ENCODE results near the gene GALNT12. TPM values are rescaled to one million over a fixed set of nuclear protein-coding genes. Genes with fewer than 3 reads are reported as not detected.

The GALNT12 gene
- total and polyA plus RNA-seq, 2 experiments from 2014 or later = 14.6 to 23.6 TPM

DNA sequence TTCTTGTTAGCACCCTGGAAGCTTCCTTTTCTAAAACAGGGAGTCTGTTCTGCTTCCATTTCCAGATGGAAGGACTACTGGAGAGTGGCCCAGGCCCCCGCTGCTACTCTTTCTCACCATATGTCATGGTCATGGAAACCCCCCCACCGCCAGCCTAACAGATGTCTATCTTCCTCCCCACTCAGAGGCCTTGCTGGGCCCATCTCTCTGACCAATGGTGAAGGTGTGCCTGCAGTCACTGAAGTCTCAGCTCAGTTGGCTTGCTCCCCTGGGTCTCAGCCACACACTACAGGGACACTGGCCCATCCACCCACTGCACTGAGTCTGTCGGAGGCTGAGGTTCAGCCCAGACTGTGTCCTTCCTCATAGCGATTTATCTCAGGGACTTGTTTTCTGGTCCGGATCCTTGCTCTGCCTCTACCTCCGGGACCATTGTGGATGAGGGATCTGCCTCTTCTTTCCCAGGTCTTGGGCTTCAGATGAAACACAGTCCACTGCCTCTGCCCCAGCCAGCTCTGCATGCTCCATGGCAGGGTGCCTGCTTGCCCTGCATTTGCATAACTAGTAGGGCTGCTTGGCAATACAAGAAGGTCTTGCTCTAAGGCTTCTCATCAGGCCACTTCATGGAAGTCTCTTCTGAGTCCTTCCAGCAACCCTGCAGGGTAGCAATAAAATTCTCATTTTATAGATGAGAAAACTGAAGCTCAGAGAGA, 30.8 kb downstream of the GALNT12 start (continued):
- TF ChIP-seq, protein P1, sequence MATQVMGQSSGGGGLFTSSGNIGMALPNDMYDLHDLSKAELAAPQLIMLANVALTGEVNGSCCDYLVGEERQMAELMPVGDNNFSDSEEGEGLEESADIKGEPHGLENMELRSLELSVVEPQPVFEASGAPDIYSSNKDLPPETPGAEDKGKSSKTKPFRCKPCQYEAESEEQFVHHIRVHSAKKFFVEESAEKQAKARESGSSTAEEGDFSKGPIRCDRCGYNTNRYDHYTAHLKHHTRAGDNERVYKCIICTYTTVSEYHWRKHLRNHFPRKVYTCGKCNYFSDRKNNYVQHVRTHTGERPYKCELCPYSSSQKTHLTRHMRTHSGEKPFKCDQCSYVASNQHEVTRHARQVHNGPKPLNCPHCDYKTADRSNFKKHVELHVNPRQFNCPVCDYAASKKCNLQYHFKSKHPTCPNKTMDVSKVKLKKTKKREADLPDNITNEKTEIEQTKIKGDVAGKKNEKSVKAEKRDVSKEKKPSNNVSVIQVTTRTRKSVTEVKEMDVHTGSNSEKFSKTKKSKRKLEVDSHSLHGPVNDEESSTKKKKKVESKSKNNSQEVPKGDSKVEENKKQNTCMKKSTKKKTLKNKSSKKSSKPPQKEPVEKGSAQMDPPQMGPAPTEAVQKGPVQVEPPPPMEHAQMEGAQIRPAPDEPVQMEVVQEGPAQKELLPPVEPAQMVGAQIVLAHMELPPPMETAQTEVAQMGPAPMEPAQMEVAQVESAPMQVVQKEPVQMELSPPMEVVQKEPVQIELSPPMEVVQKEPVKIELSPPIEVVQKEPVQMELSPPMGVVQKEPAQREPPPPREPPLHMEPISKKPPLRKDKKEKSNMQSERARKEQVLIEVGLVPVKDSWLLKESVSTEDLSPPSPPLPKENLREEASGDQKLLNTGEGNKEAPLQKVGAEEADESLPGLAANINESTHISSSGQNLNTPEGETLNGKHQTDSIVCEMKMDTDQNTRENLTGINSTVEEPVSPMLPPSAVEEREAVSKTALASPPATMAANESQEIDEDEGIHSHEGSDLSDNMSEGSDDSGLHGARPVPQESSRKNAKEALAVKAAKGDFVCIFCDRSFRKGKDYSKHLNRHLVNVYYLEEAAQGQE (IDR thresholded peaks at IDR 0.05; ENCODE audit: unreplicated experiment) = no peak

DNA sequence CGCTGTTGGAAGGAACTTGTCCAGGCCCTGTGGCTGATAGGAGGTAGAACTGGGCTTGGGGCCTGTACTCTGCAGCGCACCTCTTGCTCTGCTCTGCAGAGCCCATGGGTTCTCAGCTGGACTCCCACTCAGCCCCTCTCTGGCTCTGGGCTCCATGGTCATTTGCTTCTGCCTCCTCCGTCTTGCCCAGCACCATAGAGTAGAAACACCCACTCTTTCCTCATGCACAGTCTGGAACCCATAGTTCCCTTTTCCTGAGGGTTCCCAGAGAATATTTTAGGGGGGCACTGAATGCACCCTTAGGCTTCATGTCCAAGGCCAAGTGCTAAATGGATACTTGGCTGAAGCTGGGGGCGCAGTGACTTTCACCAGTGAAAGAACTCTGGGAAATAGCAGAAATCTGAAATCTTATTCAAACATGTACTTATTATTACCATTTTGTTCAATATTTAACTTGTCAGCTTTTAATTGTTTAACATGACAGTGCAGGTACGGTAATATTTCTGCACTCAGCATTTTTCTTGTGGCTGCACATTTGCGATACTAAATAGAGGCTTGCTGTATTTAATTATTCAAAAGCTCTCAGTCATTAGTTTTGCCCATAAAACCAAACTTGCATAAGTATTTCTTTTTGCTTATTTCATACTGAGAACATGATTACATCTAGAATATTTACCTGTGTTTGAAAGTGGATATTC, 31.5 kb downstream of the GALNT12 start:
- H2AFZ ChIP-seq = no peak overlapping the region
- Mint-ChIP-seq H3K27me3 (ENCODE audit: insufficient read depth, low read depth, poor library complexity) (peaks cover 6% of the 10 kb centered on the region), H3K4me1 (peaks cover 9% of the 10 kb centered on the region), H3K4me3 (no peak overlapping the region), H3K27ac (no peak overlapping the region), H3K36me3 (ENCODE audit: low read depth) (peaks cover 7% of the 10 kb centered on the region; the same call in 2 of the 3 replicates), H3K9me3 (no peaks in the 10 kb centered on the region)
- H3K36me3 ChIP-seq (ENCODE audit: insufficient read depth) = no peaks in the 10 kb centered on the region
- H3K27me3 ChIP-seq (ENCODE audit: insufficient read depth) = no peaks in the 10 kb centered on the region
- H3K27ac ChIP-seq (ENCODE audit: low read depth) = no peak overlapping the region
- no peak overlapping the region for H3K4me2 ChIP-seq
- H3K9me2 ChIP-seq (ENCODE audit: insufficient read depth) = no peaks in the 10 kb centered on the region
- no peaks in the 10 kb centered on the region for H3F3A ChIP-seq (replicated peaks; ENCODE audit: low read depth)
- no peak overlapping the region for H3K4me3 ChIP-seq
- no peaks in the 10 kb centered on the region; the same call in 1 of the 2 replicates for H4K20me1 ChIP-seq (replicated peaks; ENCODE audit: insufficient read depth)
- ATAC-seq = no peak
- no peaks in the 10 kb centered on the region for H3K79me2 ChIP-seq (replicated peaks; ENCODE audit: insufficient read depth)
- DNase-seq (ENCODE audit: low spot score) = no peak
- no peaks in the 10 kb centered on the region for H3K4me1 ChIP-seq (ENCODE audit: insufficient read depth)
- TF ChIP-seq NANOG (IDR thresholded peaks at IDR 0.05; ENCODE audit: borderline replicate concordance) = no peak
- TF ChIP-seq, protein P1 (IDR thresholded peaks at IDR 0.05; ENCODE audit: unreplicated experiment) = no peak
- no peak for TF ChIP-seq POLR2AphosphoS5 (IDR thresholded peaks at IDR 0.05; ENCODE audit: low read depth)
- no peak for TF ChIP-seq ZNF114 (CRISPR knock-in tag; IDR thresholded peaks at IDR 0.05)
- TF ChIP-seq, protein P2, sequence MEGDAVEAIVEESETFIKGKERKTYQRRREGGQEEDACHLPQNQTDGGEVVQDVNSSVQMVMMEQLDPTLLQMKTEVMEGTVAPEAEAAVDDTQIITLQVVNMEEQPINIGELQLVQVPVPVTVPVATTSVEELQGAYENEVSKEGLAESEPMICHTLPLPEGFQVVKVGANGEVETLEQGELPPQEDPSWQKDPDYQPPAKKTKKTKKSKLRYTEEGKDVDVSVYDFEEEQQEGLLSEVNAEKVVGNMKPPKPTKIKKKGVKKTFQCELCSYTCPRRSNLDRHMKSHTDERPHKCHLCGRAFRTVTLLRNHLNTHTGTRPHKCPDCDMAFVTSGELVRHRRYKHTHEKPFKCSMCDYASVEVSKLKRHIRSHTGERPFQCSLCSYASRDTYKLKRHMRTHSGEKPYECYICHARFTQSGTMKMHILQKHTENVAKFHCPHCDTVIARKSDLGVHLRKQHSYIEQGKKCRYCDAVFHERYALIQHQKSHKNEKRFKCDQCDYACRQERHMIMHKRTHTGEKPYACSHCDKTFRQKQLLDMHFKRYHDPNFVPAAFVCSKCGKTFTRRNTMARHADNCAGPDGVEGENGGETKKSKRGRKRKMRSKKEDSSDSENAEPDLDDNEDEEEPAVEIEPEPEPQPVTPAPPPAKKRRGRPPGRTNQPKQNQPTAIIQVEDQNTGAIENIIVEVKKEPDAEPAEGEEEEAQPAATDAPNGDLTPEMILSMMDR (conservative IDR thresholded peaks at IDR 0.05; ENCODE audit: low read depth in 2 of 2) = no peak
- TF ChIP-seq EZH2phosphoT487 (IDR thresholded peaks at IDR 0.05; ENCODE audit: unreplicated experiment) = no peak
- no peak for TF ChIP-seq EZH2 (IDR thresholded peaks at IDR 0.05; ENCODE audit: low read depth, unreplicated experiment)
